Stimulated activated CD8-positive, alpha-beta memory T cell treated with anti-CD3 and anti-CD28 coated beads, Interleukin-7, amount 100 ng/mL, for 48 hours (primary cell): ENCODE data around the gene NOL8.

Experiments used
- DNase-seq, 2 donors: peaks; one replicate each; pipeline ENCODE4 v3.0.0-alpha.2; 2020; ENCODE audit warnings: low read depth in 1 of 2; ENCODE audit errors: extremely low read depth in 1 of 2

The NOL8 gene

DNA sequence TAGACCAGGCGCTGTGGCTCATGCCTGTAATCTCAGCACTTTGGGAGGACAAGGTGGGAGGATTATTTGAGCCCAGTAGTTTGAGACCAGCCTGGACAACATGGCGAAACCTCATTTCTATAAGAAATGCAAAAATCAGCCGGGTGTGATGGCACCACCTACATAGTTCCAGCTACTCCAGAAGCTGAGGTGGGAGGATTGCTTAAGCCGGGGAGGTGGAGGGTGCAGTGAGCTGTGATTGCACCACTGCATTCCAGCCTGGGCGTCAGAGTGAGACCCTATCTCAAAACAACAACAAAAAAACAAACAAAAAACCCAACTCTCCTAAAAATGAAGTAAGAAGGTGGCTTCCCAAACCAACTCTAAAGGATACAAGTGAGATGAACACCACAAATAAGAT lies 54.6 kb downstream of the NOL8 start:
- no peak for DNase-seq

DNA sequence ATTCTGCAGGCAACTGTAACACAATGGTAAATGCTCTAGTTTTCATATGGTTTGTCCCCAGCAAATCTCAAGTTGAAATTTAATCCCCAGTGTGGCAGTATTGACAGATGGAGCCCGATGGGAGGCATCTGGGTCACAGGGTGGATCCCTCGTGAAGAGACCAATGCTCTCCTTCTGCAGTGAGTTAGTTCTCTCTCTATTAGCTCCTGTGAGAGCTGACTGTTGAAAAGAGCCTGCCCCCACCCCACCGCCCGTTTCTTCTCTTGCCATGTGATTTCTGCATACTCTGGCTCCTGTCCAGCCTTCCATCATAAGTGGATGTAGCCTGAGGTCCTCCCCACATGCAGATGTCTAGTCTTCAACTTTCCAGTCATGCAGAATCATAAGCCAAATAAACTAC lies 58.7 kb downstream of the NOL8 start:
- no peak for DNase-seq

- no peak for DNase-seq
Measured at GRCh38 chr9:92265154-92265553, 60.0 kb downstream of the NOL8 start.

DNA sequence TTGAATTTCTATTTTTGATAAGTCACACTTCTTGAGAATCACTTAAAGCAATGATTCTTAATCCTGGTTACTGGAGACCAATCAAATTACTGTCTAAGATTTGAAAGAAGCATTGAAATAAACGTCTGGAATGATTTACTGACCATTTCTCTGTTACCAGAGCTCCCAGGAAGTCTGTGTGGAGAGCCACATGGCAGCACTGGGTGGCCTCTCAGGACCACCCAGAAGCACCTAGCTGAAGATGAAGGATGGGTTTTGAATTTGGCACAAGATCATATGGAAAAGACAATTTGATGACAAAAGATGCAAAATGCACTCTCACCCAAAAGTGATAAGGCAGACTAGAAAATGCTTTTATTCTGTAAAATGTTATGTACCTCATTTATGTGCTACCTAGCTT lies 62.0 kb downstream of the NOL8 start:
- DNase-seq: no peak

DNA sequence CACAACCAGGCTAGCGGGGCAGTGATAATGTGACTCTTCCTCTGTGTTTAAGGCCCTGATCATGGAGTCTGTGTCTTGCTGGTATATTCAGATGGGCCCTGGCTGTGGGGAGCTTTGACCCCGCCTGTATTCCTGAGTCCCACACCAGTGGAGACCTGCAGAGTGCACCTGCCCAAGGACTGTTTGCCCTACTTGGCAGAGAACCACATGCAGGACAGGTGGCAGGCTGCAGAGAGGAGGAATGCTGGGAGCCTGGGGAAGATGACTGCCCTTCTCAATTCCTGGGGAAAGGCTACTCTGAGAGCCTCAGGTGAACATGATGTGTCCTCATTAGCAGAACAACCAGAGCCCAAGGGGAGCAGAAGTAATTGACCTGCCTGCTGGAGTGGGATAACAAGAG lies 67.8 kb downstream of the NOL8 start:
- DNase-seq: no peak

GRCh38 chr9:92254381-92255337 lies 70.5 kb downstream of the NOL8 start:
- DNase-seq: no peak

GRCh38 chr9:92253656-92254055 lies 71.5 kb downstream of the NOL8 start:
- DNase-seq: no peak

GRCh38 chr9:92247981-92248380 lies 77.2 kb downstream of the NOL8 start:
- no peak for DNase-seq
